HepG2 (cell line): ENCODE data around the gene ZNF618. TPM values are rescaled to one million over a fixed set of nuclear protein-coding genes. Genes with fewer than 3 reads are reported as not detected.

Experiments used
- AGO1 ChIP-seq: fragments of 200-400 bp; formaldehyde crosslinking; IDR thresholded peaks from 2 replicates; pipeline ENCODE4 v1.6.1; 2017; ENCODE audit warnings: mild to moderate bottlenecking, low read depth, low read length, moderate library complexity; ENCODE audit not compliant: poor library complexity, severe bottlenecking
- BORCS8-MEF2B ChIP-seq: sonication (generic); formaldehyde crosslinking; IDR thresholded peaks from 2 replicates; pipeline ENCODE4 v1.8.0; 2022; ENCODE audit warnings: mild to moderate bottlenecking, missing genetic modification reagents
- ETV6 ChIP-seq: sonication (generic); formaldehyde crosslinking; conservative IDR thresholded peaks from 2 replicates; pipeline ENCODE4 v1.4.0; 2020; ENCODE audit warnings: missing genetic modification reagents
- IRX3 ChIP-seq: sonication (generic); formaldehyde crosslinking; IDR thresholded peaks from 2 replicates; pipeline ENCODE4 v1.8.1; 2023; ENCODE audit warnings: mild to moderate bottlenecking, low read depth, missing genetic modification reagents, borderline replicate concordance
- KAT8 ChIP-seq: IDR thresholded peaks from 2 replicates; pipeline ENCODE4 v1.6.1; 2016; ENCODE audit warnings: missing genetic modification reagents, missing compliant biosample characterization
- NR2C2 ChIP-seq: sonication (generic); formaldehyde crosslinking; IDR thresholded peaks from 2 replicates; pipeline ENCODE4 v1.4.0; 2020; ENCODE audit warnings: missing genetic modification reagents, mild to moderate bottlenecking, moderate library complexity, borderline replicate concordance
- PAF1 ChIP-seq: IDR thresholded peaks from 2 replicates; pipeline ENCODE4 v1.6.1; 2016; ENCODE audit warnings: missing genetic modification reagents, missing compliant biosample characterization
- SCMH1 ChIP-seq: sonication (generic); formaldehyde crosslinking; IDR thresholded peaks from 2 replicates; pipeline ENCODE4 v1.9.0; 2021; ENCODE audit warnings: missing genetic modification reagents, mild to moderate bottlenecking, borderline replicate concordance
- ZFP41 ChIP-seq: sonication (generic); formaldehyde crosslinking; IDR thresholded peaks from 2 replicates; pipeline ENCODE4 v1.4.0; 2020; ENCODE audit warnings: mild to moderate bottlenecking, missing genetic modification reagents, borderline replicate concordance
- ZNF234 ChIP-seq: sonication (generic); formaldehyde crosslinking; conservative IDR thresholded peaks from 2 replicates; pipeline ENCODE4 v1.5.1; 2020; ENCODE audit warnings: mild to moderate bottlenecking, missing genetic modification reagents
- ZNF367 ChIP-seq: sonication (generic); formaldehyde crosslinking; IDR thresholded peaks from 2 replicates; pipeline ENCODE4 v1.4.0; 2020; ENCODE audit warnings: missing genetic modification reagents, borderline replicate concordance
- ZNF558 ChIP-seq: sonication (generic); formaldehyde crosslinking; IDR thresholded peaks from 2 replicates; pipeline ENCODE4 v1.9.0; 2022; ENCODE audit warnings: mild to moderate bottlenecking, missing genetic modification reagents, borderline replicate concordance
- ZNF788 ChIP-seq: sonication (generic); formaldehyde crosslinking; IDR thresholded peaks from 2 replicates; pipeline ENCODE4 v1.5.0; 2020; ENCODE audit warnings: mild to moderate bottlenecking, missing genetic modification reagents, borderline replicate concordance
- ZNF878 ChIP-seq: sonication (generic); formaldehyde crosslinking; IDR thresholded peaks from 2 replicates; pipeline ENCODE4 v1.8.1; 2023; ENCODE audit warnings: mild to moderate bottlenecking, missing genetic modification reagents, moderate library complexity
- polyA plus RNA-seq, 8 experiments: library from polyadenylated mRNA; depleted of rRNA in 3 of 8; stranded (reverse) in 7 of 8; unstranded in 1 of 8; fragments of >200 nt; fragmentation: Illumina TruSeq in 4 of 8; extraction: Trizol in 4 of 8; gene quantifications; 2 replicates each; pipeline versions ENCODE4 v1.2.1 to v1.2.3, GENCODE V29; 2011 to 2016; ENCODE audit warnings: low read depth in 4 of 8, missing spikeins in 1 of 8, mixed read lengths in 1 of 8; ENCODE audit not compliant: insufficient read depth in 1 of 8
- total RNA-seq, 5 experiments: library from RNA; depleted of rRNA; stranded (reverse); fragments of >200 nt; fragmentation: Illumina TruSeq; extraction: Trizol; gene quantifications; 2 replicates each; pipeline ENCODE4 v1.2.3, GENCODE V29; 2016; ENCODE audit warnings: low read depth in 1 of 5
- TF ChIP-seq, protein P1 (sequence below): sonication (generic); formaldehyde crosslinking; IDR thresholded peaks from 2 replicates; pipeline ENCODE4 v1.4.0; 2020; ENCODE audit warnings: missing genetic modification reagents
- TF ChIP-seq, protein P2 (sequence below), 2 experiments: fragments of 450-650 bp in 1 of 2; sonication (generic) in 1 of 2; formaldehyde crosslinking in 1 of 2; IDR thresholded peaks; 2 replicates each; pipeline versions ENCODE4 v1.6.1 to v1.8.0; 2016 to 2022; ENCODE audit warnings: antibody characterized with exemption in 1 of 2, mild to moderate bottlenecking in 1 of 2, missing genetic modification reagents in 1 of 2
- TF ChIP-seq, protein P3 (sequence below): sonication (generic); formaldehyde crosslinking; IDR thresholded peaks from 2 replicates; pipeline ENCODE4 v1.8.0; 2022; ENCODE audit warnings: low read depth, missing genetic modification reagents

The ZNF618 gene
- total and polyA plus RNA-seq, 2 of the 13 experiments (the other 11 are each of a cell fraction or from before 2014, with no cell fraction given) = 0.07 TPM

DNA sequence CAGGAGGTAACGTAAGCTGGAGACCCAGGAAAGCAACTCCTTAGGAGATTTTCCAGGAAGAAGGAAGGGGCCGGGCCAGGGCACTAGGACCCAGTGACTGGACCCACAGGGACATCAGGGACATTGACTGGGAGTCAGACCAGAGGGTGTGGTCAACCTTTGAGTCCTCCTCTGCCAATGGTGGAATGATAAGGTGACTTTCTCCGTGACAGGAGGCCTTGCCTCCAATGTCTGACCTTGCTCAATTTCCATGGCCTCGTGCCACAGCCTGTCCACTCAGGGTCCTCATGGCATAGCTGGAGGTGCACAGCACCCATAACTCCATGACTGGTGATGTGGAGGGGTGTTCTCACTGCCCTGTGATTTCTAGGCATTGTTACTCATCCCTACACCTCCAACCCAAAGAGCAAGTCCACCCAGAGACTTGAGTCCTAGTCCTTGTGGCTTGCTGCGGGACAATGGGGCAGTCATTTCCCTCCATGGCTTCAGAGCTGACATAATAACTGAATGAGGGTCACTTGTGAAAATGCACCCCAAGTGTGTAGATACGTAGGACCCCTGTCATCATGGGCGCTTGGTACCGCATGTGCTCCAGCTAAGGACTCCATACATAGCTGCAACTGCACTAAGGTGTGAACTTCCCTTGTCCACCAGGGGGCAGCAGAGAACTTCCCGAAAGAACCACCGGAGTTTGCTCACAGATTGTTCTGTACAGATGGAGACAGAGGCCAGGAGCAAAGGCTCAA lies 206.1 kb downstream of the ZNF618 start (continued):
- TF ChIP-seq, protein P1, sequence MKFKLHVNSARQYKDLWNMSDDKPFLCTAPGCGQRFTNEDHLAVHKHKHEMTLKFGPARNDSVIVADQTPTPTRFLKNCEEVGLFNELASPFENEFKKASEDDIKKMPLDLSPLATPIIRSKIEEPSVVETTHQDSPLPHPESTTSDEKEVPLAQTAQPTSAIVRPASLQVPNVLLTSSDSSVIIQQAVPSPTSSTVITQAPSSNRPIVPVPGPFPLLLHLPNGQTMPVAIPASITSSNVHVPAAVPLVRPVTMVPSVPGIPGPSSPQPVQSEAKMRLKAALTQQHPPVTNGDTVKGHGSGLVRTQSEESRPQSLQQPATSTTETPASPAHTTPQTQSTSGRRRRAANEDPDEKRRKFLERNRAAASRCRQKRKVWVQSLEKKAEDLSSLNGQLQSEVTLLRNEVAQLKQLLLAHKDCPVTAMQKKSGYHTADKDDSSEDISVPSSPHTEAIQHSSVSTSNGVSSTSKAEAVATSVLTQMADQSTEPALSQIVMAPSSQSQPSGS (CRISPR knock-in tag) = peak; percentile 25; the same call in 1 of the 2 replicates
- 0 out of 2 replicates have a peak, but pooled peaks have one; percentile 68 for TF ChIP-seq IRX3 (CRISPR knock-in tag)
- TF ChIP-seq PAF1 (CRISPR knock-in tag) = no peak
- no peak for TF ChIP-seq ZNF234 (CRISPR knock-in tag)
- TF ChIP-seq, protein P2, sequence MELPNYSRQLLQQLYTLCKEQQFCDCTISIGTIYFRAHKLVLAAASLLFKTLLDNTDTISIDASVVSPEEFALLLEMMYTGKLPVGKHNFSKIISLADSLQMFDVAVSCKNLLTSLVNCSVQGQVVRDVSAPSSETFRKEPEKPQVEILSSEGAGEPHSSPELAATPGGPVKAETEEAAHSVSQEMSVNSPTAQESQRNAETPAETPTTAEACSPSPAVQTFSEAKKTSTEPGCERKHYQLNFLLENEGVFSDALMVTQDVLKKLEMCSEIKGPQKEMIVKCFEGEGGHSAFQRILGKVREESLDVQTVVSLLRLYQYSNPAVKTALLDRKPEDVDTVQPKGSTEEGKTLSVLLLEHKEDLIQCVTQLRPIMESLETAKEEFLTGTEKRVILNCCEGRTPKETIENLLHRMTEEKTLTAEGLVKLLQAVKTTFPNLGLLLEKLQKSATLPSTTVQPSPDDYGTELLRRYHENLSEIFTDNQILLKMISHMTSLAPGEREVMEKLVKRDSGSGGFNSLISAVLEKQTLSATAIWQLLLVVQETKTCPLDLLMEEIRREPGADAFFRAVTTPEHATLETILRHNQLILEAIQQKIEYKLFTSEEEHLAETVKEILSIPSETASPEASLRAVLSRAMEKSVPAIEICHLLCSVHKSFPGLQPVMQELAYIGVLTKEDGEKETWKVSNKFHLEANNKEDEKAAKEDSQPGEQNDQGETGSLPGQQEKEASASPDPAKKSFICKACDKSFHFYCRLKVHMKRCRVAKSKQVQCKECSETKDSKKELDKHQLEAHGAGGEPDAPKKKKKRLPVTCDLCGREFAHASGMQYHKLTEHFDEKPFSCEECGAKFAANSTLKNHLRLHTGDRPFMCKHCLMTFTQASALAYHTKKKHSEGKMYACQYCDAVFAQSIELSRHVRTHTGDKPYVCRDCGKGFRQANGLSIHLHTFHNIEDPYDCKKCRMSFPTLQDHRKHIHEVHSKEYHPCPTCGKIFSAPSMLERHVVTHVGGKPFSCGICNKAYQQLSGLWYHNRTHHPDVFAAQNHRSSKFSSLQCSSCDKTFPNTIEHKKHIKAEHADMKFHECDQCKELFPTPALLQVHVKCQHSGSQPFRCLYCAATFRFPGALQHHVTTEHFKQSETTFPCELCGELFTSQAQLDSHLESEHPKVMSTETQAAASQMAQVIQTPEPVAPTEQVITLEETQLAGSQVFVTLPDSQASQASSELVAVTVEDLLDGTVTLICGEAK (IDR thresholded peaks at IDR 0.05) = no peak
- TF ChIP-seq, protein P2 (CRISPR knock-in tag; IDR thresholded peaks at IDR 0.05) = peak; percentile 74
- peak; percentile 86 for TF ChIP-seq BORCS8-MEF2B (CRISPR knock-in tag)
- TF ChIP-seq, protein P3, sequence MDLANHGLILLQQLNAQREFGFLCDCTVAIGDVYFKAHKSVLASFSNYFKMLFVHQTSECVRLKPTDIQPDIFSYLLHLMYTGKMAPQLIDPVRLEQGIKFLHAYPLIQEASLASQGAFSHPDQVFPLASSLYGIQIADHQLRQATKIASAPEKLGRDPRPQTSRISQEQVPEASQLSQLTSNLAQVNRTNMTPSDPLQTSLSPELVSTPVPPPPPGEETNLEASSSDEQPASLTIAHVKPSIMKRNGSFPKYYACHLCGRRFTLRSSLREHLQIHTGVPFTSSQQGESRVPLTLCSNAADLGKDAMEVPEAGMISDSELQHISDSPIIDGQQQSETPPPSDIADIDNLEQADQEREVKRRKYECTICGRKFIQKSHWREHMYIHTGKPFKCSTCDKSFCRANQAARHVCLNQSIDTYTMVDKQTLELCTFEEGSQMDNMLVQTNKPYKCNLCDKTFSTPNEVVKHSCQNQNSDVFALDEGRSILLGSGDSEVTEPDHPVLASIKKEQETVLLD (CRISPR knock-in tag) = no peak
- TF ChIP-seq AGO1 = no peak
- TF ChIP-seq ETV6 (CRISPR knock-in tag) = no peak
- peak; percentile 51; the same call in 1 of the 2 replicates for TF ChIP-seq NR2C2 (CRISPR knock-in tag)
- TF ChIP-seq ZNF558 (CRISPR knock-in tag) = no peak
- no peak for TF ChIP-seq ZNF367 (CRISPR knock-in tag)
- peak; percentile 65; the same call in 1 of the 2 replicates for TF ChIP-seq ZNF788 (CRISPR knock-in tag)
- TF ChIP-seq ZFP41 (CRISPR knock-in tag) = no peak
- TF ChIP-seq KAT8 (CRISPR knock-in tag) = peak; percentile 55; the same call in 1 of the 2 replicates
- TF ChIP-seq ZNF878 (CRISPR knock-in tag) = no peak
- TF ChIP-seq SCMH1 (CRISPR knock-in tag) = no peak
